GM18498 (cell line): ENCODE data around the gene WHRN.

Experiments used
- ATAC-seq: cut with Tn5 transposase; IDR thresholded peaks from one replicate; pipeline ENCODE4 v1.9.1; 2021; ENCODE audit warnings: mild to moderate bottlenecking, moderate library complexity; ENCODE audit not compliant: unreplicated experiment

Gene WHRN

GRCh38 chr9:114473447-114473801 lies 31.8 kb downstream of the WHRN start:
- no peak for ATAC-seq

- ATAC-seq: no peak
Observed at GRCh38 chr9:114472765-114473446, 32.4 kb downstream of the WHRN start.

GRCh38 chr9:114471157-114471556 lies 34.1 kb downstream of the WHRN start:
- no peak for ATAC-seq

GRCh38 chr9:114470581-114470980 lies 34.7 kb downstream of the WHRN start:
- no peak for ATAC-seq

GRCh38 chr9:114470121-114470520 lies 35.2 kb downstream of the WHRN start:
- ATAC-seq: no peak

- no peak for ATAC-seq
Observed at GRCh38 chr9:114469091-114469853, 36.0 kb downstream of the WHRN start.

- no peak for ATAC-seq
Observed at GRCh38 chr9:114467910-114468309, 37.4 kb downstream of the WHRN start.

- ATAC-seq: no peak
Observed at GRCh38 chr9:114467226-114467750, 38.0 kb downstream of the WHRN start.

- no peak for ATAC-seq
Observed at GRCh38 chr9:114465906-114466900, 39.1 kb downstream of the WHRN start.

GRCh38 chr9:114465417-114465816 lies 39.9 kb downstream of the WHRN start:
- ATAC-seq: no peak

GRCh38 chr9:114464281-114465051 lies 40.8 kb downstream of the WHRN start:
- ATAC-seq: no peak

GRCh38 chr9:114462791-114463190 lies 42.5 kb downstream of the WHRN start:
- ATAC-seq: no peak

- no peak for ATAC-seq
Observed at GRCh38 chr9:114461468-114461867, 43.8 kb downstream of the WHRN start.

GRCh38 chr9:114460513-114461199 lies 44.6 kb downstream of the WHRN start:
- ATAC-seq: no peak

- ATAC-seq: no peak
Observed at GRCh38 chr9:114459464-114459863, 45.8 kb downstream of the WHRN start.

GRCh38 chr9:114456929-114457328 lies 48.3 kb downstream of the WHRN start:
- no peak for ATAC-seq

- ATAC-seq: no peak
Observed at GRCh38 chr9:114454652-114455051, 50.6 kb downstream of the WHRN start.

- no peak for ATAC-seq
Observed at GRCh38 chr9:114452219-114453165, 52.8 kb downstream of the WHRN start.

GRCh38 chr9:114451707-114452031 lies 53.6 kb downstream of the WHRN start:
- no peak for ATAC-seq
